B cell (primary cell): Measurements from ENCODE around the gene RIMBP2. TPM values are rescaled to one million over a fixed set of nuclear protein-coding genes. Genes with fewer than 3 reads are reported as not detected.

ENCODE experiments used
- ATAC-seq: fragments of 200-7000 bp; cut with Tn5 transposase; one replicate; pipeline ENCODE4 v1.10.0; 2021; ENCODE audit warnings: low read depth, mild to moderate bottlenecking, moderate number of reproducible peaks, moderate library complexity
- CTCF ChIA-PET: fragments of 350-600 bp; sonication (Branson Sonifier 250); formaldehyde crosslinking; loops from one replicate; lab custom pipeline; 2021; ENCODE audit warnings: antibody characterized with exemption, inconsistent platforms; lab: Charles Lee
- POLR2A ChIA-PET: fragments of 350-600 bp; sonication (Branson Sonifier 250); formaldehyde crosslinking; loops from one replicate; lab custom pipeline; 2021; ENCODE audit warnings: antibody characterized with exemption; lab: Charles Lee
- DNase-seq: peaks from one replicate; pipeline ENCODE4 v3.0.0; 2013
- H2AFZ ChIP-seq: 2 replicates; pipeline ENCODE4 v1.6.1; 2012; ENCODE audit warnings: mild to moderate bottlenecking, low read depth, low read length; ENCODE audit not compliant: insufficient read depth, poor library complexity, severe bottlenecking
- H3K27ac ChIP-seq, 2 donors: 1 replicate in 1 of 2; 2 replicates in 1 of 2; pipeline ENCODE4 v1.5.1; 2012 to 2013; ENCODE audit warnings: low read length in 2 of 2, mild to moderate bottlenecking in 2 of 2, moderate library complexity in 1 of 2
- H3K27me3 ChIP-seq, 4 experiments: fragments of 200-600 bp in 1 of 4; sonication (generic) in 1 of 4; replicated peaks in 1 of 4; 1 replicate in 2 of 4; 2 replicates in 2 of 4; pipeline versions ENCODE4 v1.6.1 to v1.7.0; 2013 to 2016; ENCODE audit warnings: low read length in 3 of 4, mild to moderate bottlenecking in 2 of 4, mixed read lengths in 1 of 4, moderate library complexity in 1 of 4; ENCODE audit not compliant: insufficient read depth in 4 of 4, control insufficient read depth in 3 of 4; ENCODE audit errors: control extremely low read depth in 1 of 4
- H3K36me3 ChIP-seq, 2 experiments: replicated peaks in 1 of 2; 1 replicate in 1 of 2; 2 replicates in 1 of 2; pipeline versions ENCODE4 v1.6.1 to v1.7.1; 2013; ENCODE audit warnings: low read length in 1 of 2; ENCODE audit not compliant: insufficient read depth in 2 of 2, control insufficient read depth in 1 of 2; ENCODE audit errors: control extremely low read depth in 1 of 2, extremely low read depth in 1 of 2
- H3K4me1 ChIP-seq, 2 donors: fragments of 200-600 bp in 1 of 2; sonication (generic) in 1 of 2; 1 replicate in 1 of 2; 2 replicates in 1 of 2; pipeline versions ENCODE4 v1.5.1 to v1.6.1; 2013 to 2017; ENCODE audit warnings: low read length in 2 of 2; ENCODE audit not compliant: control insufficient read depth in 2 of 2, insufficient read depth in 2 of 2
- H3K4me2 ChIP-seq: replicated peaks from 2 replicates; pipeline ENCODE3; 2012; ENCODE audit warnings: mild to moderate bottlenecking, low read depth, low read length; ENCODE audit not compliant: poor library complexity, severe bottlenecking
- H3K4me3 ChIP-seq, 5 experiments: fragments of 200-600 bp in 1 of 5; sonication (generic) in 1 of 5; 1 replicate in 3 of 5; 2 replicates in 2 of 5; pipeline versions ENCODE4 v1.5.1 to v1.7.0; 2011 to 2016; ENCODE audit warnings: low read length in 4 of 5, mild to moderate bottlenecking in 4 of 5, low read depth in 2 of 5, control low read depth in 1 of 5, moderate library complexity in 1 of 5; ENCODE audit not compliant: insufficient read depth in 1 of 5; ENCODE audit errors: control extremely low read depth in 1 of 5, extremely low read depth in 1 of 5
- H3K79me2 ChIP-seq: fragments of 200-600 bp; sonication (generic); one replicate; pipeline ENCODE4 v1.6.0; 2016; ENCODE audit warnings: low read length; ENCODE audit not compliant: control insufficient read depth, insufficient read depth
- H3K9ac ChIP-seq: fragments of 200-600 bp; sonication (generic); 2 replicates; pipeline ENCODE4 v1.6.1; 2017; ENCODE audit warnings: mild to moderate bottlenecking, low read length, moderate library complexity
- H3K9me3 ChIP-seq, 3 donors: one replicate each; pipeline versions ENCODE4 v1.6.1 to v1.7.1; 2013; ENCODE audit warnings: low read length in 2 of 3; ENCODE audit not compliant: control insufficient read depth in 2 of 3, insufficient read depth in 1 of 3; ENCODE audit errors: control extremely low read depth in 1 of 3
- H4K20me1 ChIP-seq: 2 replicates; pipeline ENCODE4 v1.6.0; 2012; ENCODE audit warnings: mild to moderate bottlenecking, low read length; ENCODE audit not compliant: insufficient read depth, control insufficient read depth, poor library complexity, severe bottlenecking
- H3K27ac Mint-ChIP-seq: one replicate; pipeline ENCODE4 v1.8.0; 2021; ENCODE audit warnings: mixed read lengths
- H3K27me3 Mint-ChIP-seq: one replicate; pipeline ENCODE4 v1.8.0; 2021; ENCODE audit warnings: mixed read lengths
- H3K4me1 Mint-ChIP-seq: one replicate; pipeline ENCODE4 v1.8.0; 2021; ENCODE audit warnings: mixed read lengths
- H3K4me3 Mint-ChIP-seq: one replicate; pipeline ENCODE4 v1.8.0; 2021; ENCODE audit warnings: mixed read lengths
- H3K9me3 Mint-ChIP-seq: one replicate; pipeline ENCODE4 v1.8.0; 2022; ENCODE audit warnings: mixed read lengths; ENCODE audit not compliant: insufficient read depth
- EZH2 ChIP-seq: IDR thresholded peaks from 2 replicates; pipeline ENCODE4 v1.6.1; 2012; ENCODE audit warnings: borderline replicate concordance, low read depth, mild to moderate bottlenecking, moderate library complexity, low read length; ENCODE audit not compliant: insufficient read depth, poor library complexity, severe bottlenecking
- WGBS: methylation state at CpG from one replicate; pipeline ENCODE4 v1.1.5; 2013; ENCODE audit warnings: missing lambda C conversion rate; ENCODE audit not compliant: insufficient coverage; 5-methylcytosine and 5-hydroxymethylcytosine counted together
- intact Hi-C: fragments of 100-400 bp; cut with micrococcal nuclease; formaldehyde crosslinking; loops from one replicate; pipeline ENCODE4 v1.10.0; 2022
- polyA plus RNA-seq: library from polyadenylated mRNA; depleted of rRNA; stranded (reverse); fragments of >200 nt; gene quantifications from 2 replicates; pipeline ENCODE4 v1.2.3, GENCODE V29; 2012
- total RNA-seq, 2 donors: library from RNA; stranded (reverse); fragments of 120-200 nt in 1 of 2; gene quantifications; 1 replicate in 1 of 2; 2 replicates in 1 of 2; pipeline versions ENCODE4 v1.2.3 to v1.2.4, GENCODE V29; 2013 to 2022
- TF ChIP-seq, protein P1 (sequence below): fragments of 200-600 bp; IDR thresholded peaks from one replicate; pipeline ENCODE4 v1.8.0; 2022; ENCODE audit warnings: antibody characterized with exemption, mild to moderate bottlenecking

RIMBP2 gene
- total and polyA plus RNA-seq, 2 donors (not counting 1 experiment from before 2014, with no cell fraction given): not detected

DNA sequence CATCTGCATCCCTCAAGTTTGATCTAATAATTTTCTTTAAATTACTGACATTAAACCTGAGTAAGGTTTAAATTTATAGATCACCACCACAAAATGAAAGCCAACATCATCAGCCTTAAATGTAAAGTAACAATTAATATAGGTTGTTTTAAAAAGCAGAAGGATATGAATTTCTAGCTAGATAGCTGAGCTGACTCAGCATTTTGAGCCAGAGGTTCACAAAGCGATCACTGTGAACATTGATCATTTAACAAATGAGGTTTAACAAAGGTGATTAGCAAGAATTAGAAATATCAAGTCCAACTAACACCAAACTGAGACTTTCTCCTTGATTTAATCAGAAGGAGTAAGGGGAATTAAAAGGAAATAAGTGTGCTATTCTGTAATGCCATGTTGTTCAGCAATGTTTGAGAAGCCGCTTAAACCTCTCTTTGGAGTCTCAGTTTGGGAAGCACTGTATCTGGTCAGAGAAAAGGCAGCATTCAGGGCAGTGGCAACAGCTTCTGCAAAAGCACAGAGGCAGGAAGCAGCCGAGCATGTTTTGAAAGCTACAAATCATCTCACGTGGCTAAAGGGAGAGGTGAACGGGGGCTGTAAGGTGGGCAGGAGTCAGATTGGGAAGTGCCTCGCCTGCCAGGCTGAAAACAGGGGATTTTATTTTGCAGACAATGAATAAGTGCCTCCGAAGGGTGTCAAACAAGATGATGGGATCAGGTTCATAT, 19.6 kb downstream of the RIMBP2 start:
- WGBS: 20% methylated on average over 7 of the region's 7 CpGs
- Histone ChIP-seq H3K9ac (no peak overlapping the region), H3K4me1 (no peaks in the 10 kb centered on the region), H4K20me1 (no peaks in the 10 kb centered on the region), H3K9me3 (peaks cover 0 to 3% (median 0%) of the 10 kb centered on the region in 3 donors), H2AFZ (no peak overlapping the region), H3K36me3 (no peaks in the 10 kb centered on the region), H3K4me2 (no peak overlapping the region), H3K4me3 (no peak overlapping the region), H3K27ac (no peak overlapping the region), H3K79me2 (no peaks in the 10 kb centered on the region), H3K27me3 (peaks cover 0 to 2% (median 0%) of the 10 kb centered on the region in 4 experiments)
- Mint-ChIP-seq H3K4me3 (no peak overlapping the region), H3K27ac (no peak overlapping the region), H3K4me1 (no peaks in the 10 kb centered on the region), H3K9me3 (no peaks in the 10 kb centered on the region), H3K27me3 (peaks cover 32% of the 10 kb centered on the region)
- intact Hi-C loops: no loop called here
- ChIA-PET POLR2A (interaction anchor here (0.6 kb wide), 1 partner anchor 270 kb away, joined by 7 read pairs; no protein-coding TSS in a partner anchor), CTCF (no interaction called here)
- TF ChIP-seq EZH2: no peak
- TF ChIP-seq, protein P1, sequence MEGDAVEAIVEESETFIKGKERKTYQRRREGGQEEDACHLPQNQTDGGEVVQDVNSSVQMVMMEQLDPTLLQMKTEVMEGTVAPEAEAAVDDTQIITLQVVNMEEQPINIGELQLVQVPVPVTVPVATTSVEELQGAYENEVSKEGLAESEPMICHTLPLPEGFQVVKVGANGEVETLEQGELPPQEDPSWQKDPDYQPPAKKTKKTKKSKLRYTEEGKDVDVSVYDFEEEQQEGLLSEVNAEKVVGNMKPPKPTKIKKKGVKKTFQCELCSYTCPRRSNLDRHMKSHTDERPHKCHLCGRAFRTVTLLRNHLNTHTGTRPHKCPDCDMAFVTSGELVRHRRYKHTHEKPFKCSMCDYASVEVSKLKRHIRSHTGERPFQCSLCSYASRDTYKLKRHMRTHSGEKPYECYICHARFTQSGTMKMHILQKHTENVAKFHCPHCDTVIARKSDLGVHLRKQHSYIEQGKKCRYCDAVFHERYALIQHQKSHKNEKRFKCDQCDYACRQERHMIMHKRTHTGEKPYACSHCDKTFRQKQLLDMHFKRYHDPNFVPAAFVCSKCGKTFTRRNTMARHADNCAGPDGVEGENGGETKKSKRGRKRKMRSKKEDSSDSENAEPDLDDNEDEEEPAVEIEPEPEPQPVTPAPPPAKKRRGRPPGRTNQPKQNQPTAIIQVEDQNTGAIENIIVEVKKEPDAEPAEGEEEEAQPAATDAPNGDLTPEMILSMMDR: no peak
- no peak for DNase-seq
- no peak for ATAC-seq

DNA sequence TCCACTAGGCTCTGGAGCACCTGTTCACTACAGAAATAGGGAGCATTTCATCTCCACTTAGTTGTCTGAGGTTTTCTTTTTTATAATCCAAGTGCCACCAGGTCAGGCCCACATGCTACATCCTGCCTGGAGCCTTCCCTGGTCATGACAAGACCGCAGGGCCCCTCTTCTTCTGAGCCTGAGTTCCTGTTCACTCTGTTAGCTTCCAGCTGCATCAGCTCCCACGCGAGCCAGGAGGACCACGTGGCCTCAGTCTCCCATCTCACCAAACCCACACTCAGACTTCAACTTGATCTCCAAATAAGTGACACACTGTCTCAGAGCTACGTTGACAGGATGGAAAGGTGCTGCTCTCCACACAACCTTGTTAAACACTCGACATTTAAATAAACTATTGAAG, 21.0 kb downstream of the RIMBP2 start:
- Histone ChIP-seq H3K79me2 (no peaks in the 10 kb centered on the region), H3K4me3 (no peak overlapping the region), H2AFZ (no peak overlapping the region), H4K20me1 (no peaks in the 10 kb centered on the region), H3K9me3 (peaks cover 0 to 3% (median 0%) of the 10 kb centered on the region in 3 donors), H3K4me2 (no peak overlapping the region), H3K4me1 (no peaks in the 10 kb centered on the region), H3K27ac (no peak overlapping the region), H3K9ac (no peak overlapping the region), H3K27me3 (peaks cover 0 to 2% (median 0%) of the 10 kb centered on the region in 4 experiments), H3K36me3 (no peaks in the 10 kb centered on the region)
- WGBS: 54% methylated on average over 5 of the region's 6 CpGs
- Mint-ChIP-seq H3K27ac (no peak overlapping the region), H3K9me3 (no peaks in the 10 kb centered on the region), H3K4me1 (no peaks in the 10 kb centered on the region), H3K27me3 (peaks cover 32% of the 10 kb centered on the region), H3K4me3 (no peak overlapping the region)
- POLR2A ChIA-PET: no interaction called here
- no peak for ATAC-seq
- CTCF ChIA-PET: no interaction called here
- intact Hi-C loops: no loop called here
- no peak for DNase-seq
- TF ChIP-seq EZH2: no peak
- TF ChIP-seq, protein P1: no peak
